Uterus (tissue), 2 donors: ENCODE measurements around the gene PUSL1.

Source experiments
- CTCF ChIP-seq, 4 experiments: fragments of 200-600 bp in 2 of 4; fragments of 450-650 bp in 2 of 4; sonication (generic) in 2 of 4; IDR thresholded peaks; one replicate each; pipeline ENCODE4 v1.5.1; 2016 to 2019; ENCODE audit warnings: antibody characterized with exemption in 4 of 4, mild to moderate bottlenecking in 2 of 4, moderate library complexity in 1 of 4
- POLR2A ChIP-seq, 2 donors: fragments of 450-650 bp; IDR thresholded peaks; one replicate each; pipeline ENCODE4 v1.6.1; 2016; ENCODE audit warnings: antibody characterized with exemption in 2 of 2, mild to moderate bottlenecking in 1 of 2, moderate library complexity in 1 of 2

- TF ChIP-seq CTCF (IDR thresholded peaks at IDR 0.05): no peak
- TF ChIP-seq POLR2A (IDR thresholded peaks at IDR 0.05): no peak
Observed at GRCh38 chr1:1332774-1333480, 24.5 kb downstream of the PUSL1 start.
